Neural progenitor cell (in vitro differentiated cells): ENCODE results near the gene MYCBPAP.
"Not testable (repeated sequence)": the region's sequence is repeated elsewhere in the genome, so short reads cannot be mapped to it uniquely, and the experiment has no call there.

Source experiments
- EZH2 ChIP-seq: fragments of 200-600 bp; sonication (generic); IDR thresholded peaks from 2 replicates; pipeline ENCODE4 v1.6.1; 2017; ENCODE audit warnings: antibody characterized with exemption, mild to moderate bottlenecking, moderate library complexity
- EZH2phosphoT487 ChIP-seq: fragments of 200-600 bp; sonication (generic); IDR thresholded peaks from 2 replicates; pipeline ENCODE4 v1.6.1; 2017; ENCODE audit warnings: antibody characterized with exemption
- TF ChIP-seq, protein P1 (sequence below): fragments of 200-600 bp; sonication (generic); IDR thresholded peaks from 2 replicates; pipeline ENCODE4 v1.5.1; 2017; ENCODE audit warnings: antibody characterized with exemption, mild to moderate bottlenecking

GRCh38 chr17:50475775-50476544 lies 32.3 kb upstream of the MYCBPAP start:
- not testable (repeated sequence) for TF ChIP-seq EZH2, EZH2phosphoT487
- TF ChIP-seq, protein P1, sequence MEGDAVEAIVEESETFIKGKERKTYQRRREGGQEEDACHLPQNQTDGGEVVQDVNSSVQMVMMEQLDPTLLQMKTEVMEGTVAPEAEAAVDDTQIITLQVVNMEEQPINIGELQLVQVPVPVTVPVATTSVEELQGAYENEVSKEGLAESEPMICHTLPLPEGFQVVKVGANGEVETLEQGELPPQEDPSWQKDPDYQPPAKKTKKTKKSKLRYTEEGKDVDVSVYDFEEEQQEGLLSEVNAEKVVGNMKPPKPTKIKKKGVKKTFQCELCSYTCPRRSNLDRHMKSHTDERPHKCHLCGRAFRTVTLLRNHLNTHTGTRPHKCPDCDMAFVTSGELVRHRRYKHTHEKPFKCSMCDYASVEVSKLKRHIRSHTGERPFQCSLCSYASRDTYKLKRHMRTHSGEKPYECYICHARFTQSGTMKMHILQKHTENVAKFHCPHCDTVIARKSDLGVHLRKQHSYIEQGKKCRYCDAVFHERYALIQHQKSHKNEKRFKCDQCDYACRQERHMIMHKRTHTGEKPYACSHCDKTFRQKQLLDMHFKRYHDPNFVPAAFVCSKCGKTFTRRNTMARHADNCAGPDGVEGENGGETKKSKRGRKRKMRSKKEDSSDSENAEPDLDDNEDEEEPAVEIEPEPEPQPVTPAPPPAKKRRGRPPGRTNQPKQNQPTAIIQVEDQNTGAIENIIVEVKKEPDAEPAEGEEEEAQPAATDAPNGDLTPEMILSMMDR = not testable (repeated sequence)
